ENCODE results near the gene PIAS2.

The PIAS2 gene

GRCh38 chr18:46903406-46903805 is 13.9 kb downstream of the PIAS2 start:
- Histone ChIP-seq H3K4me3 (ENCODE audit: insufficient read depth, low read depth, low read length, poor library complexity, severe bottlenecking) (no peak overlapping the region), H3K36me3 (ENCODE audit: control insufficient read depth, insufficient read depth, low read length) (no peaks in the 10 kb centered on the region), H3K27ac (ENCODE audit: insufficient read depth, low read length, poor library complexity, severe bottlenecking) (no peak overlapping the region), H3K27me3 (replicated peaks; ENCODE audit: control insufficient read depth, insufficient read depth, low read length, poor library complexity, severe bottlenecking) (no peaks in the 10 kb centered on the region), H3K9me3 (ENCODE audit: control insufficient read depth, low read length) (no peaks in the 10 kb centered on the region), H3K4me1 (ENCODE audit: control insufficient read depth, insufficient read depth, low read length, poor library complexity, severe bottlenecking) (no peaks in the 10 kb centered on the region)
- no peak for DNase-seq

GRCh38 chr18:46899274-46899948 is 17.9 kb downstream of the PIAS2 start:
- H3K36me3 ChIP-seq (ENCODE audit: control insufficient read depth, insufficient read depth, low read length), result no peaks in the 10 kb centered on the region
- H3K27me3 ChIP-seq (replicated peaks; ENCODE audit: control insufficient read depth, insufficient read depth, low read length, poor library complexity, severe bottlenecking), result no peaks in the 10 kb centered on the region
- H3K4me1 ChIP-seq (ENCODE audit: control insufficient read depth, insufficient read depth, low read length, poor library complexity, severe bottlenecking), result no peaks in the 10 kb centered on the region
- H3K27ac ChIP-seq (ENCODE audit: insufficient read depth, low read length, poor library complexity, severe bottlenecking), result no peak overlapping the region
- no peak for DNase-seq
- no peaks in the 10 kb centered on the region for H3K9me3 ChIP-seq (ENCODE audit: control insufficient read depth, low read length)
- no peak overlapping the region for H3K4me3 ChIP-seq (ENCODE audit: insufficient read depth, low read depth, low read length, poor library complexity, severe bottlenecking)

GRCh38 chr18:46894124-46894523 is 23.2 kb downstream of the PIAS2 start:
- H3K27me3 ChIP-seq (replicated peaks; ENCODE audit: control insufficient read depth, insufficient read depth, low read length, poor library complexity, severe bottlenecking), result no peaks in the 10 kb centered on the region
- H3K9me3 ChIP-seq (ENCODE audit: control insufficient read depth, low read length), result no peaks in the 10 kb centered on the region
- no peaks in the 10 kb centered on the region for H3K4me1 ChIP-seq (ENCODE audit: control insufficient read depth, insufficient read depth, low read length, poor library complexity, severe bottlenecking)
- H3K36me3 ChIP-seq (ENCODE audit: control insufficient read depth, insufficient read depth, low read length), result peaks cover 6% of the 10 kb centered on the region
- no peak overlapping the region for H3K4me3 ChIP-seq (ENCODE audit: insufficient read depth, low read depth, low read length, poor library complexity, severe bottlenecking)
- no peak overlapping the region for H3K27ac ChIP-seq (ENCODE audit: insufficient read depth, low read length, poor library complexity, severe bottlenecking)
- no peak for DNase-seq

GRCh38 chr18:46893360-46893759 is 23.9 kb downstream of the PIAS2 start:
- H3K27me3 ChIP-seq (replicated peaks; ENCODE audit: control insufficient read depth, insufficient read depth, low read length, poor library complexity, severe bottlenecking), result no peaks in the 10 kb centered on the region
- no peak for DNase-seq
- H3K9me3 ChIP-seq (ENCODE audit: control insufficient read depth, low read length), result no peaks in the 10 kb centered on the region
- peaks cover 14% of the 10 kb centered on the region for H3K36me3 ChIP-seq (ENCODE audit: control insufficient read depth, insufficient read depth, low read length)
- no peak overlapping the region for H3K27ac ChIP-seq (ENCODE audit: insufficient read depth, low read length, poor library complexity, severe bottlenecking)
- H3K4me1 ChIP-seq (ENCODE audit: control insufficient read depth, insufficient read depth, low read length, poor library complexity, severe bottlenecking), result no peaks in the 10 kb centered on the region
- H3K4me3 ChIP-seq (ENCODE audit: insufficient read depth, low read depth, low read length, poor library complexity, severe bottlenecking), result no peak overlapping the region

- Histone ChIP-seq H3K4me3 (ENCODE audit: insufficient read depth, low read depth, low read length, poor library complexity, severe bottlenecking) (no peak overlapping the region), H3K9me3 (ENCODE audit: control insufficient read depth, low read length) (no peaks in the 10 kb centered on the region), H3K27me3 (replicated peaks; ENCODE audit: control insufficient read depth, insufficient read depth, low read length, poor library complexity, severe bottlenecking) (no peaks in the 10 kb centered on the region), H3K27ac (ENCODE audit: insufficient read depth, low read length, poor library complexity, severe bottlenecking) (no peak overlapping the region), H3K36me3 (ENCODE audit: control insufficient read depth, insufficient read depth, low read length) (peaks cover 14% of the 10 kb centered on the region), H3K4me1 (ENCODE audit: control insufficient read depth, insufficient read depth, low read length, poor library complexity, severe bottlenecking) (no peaks in the 10 kb centered on the region)
- no peak for DNase-seq
These were observed 24.5 kb downstream of the PIAS2 start for GRCh38 chr18:46892842-46893241.

- Histone ChIP-seq H3K4me3 (ENCODE audit: insufficient read depth, low read depth, low read length, poor library complexity, severe bottlenecking) (no peak overlapping the region), H3K36me3 (ENCODE audit: control insufficient read depth, insufficient read depth, low read length) (peaks cover 14% of the 10 kb centered on the region), H3K4me1 (ENCODE audit: control insufficient read depth, insufficient read depth, low read length, poor library complexity, severe bottlenecking) (no peaks in the 10 kb centered on the region), H3K9me3 (ENCODE audit: control insufficient read depth, low read length) (no peaks in the 10 kb centered on the region), H3K27me3 (replicated peaks; ENCODE audit: control insufficient read depth, insufficient read depth, low read length, poor library complexity, severe bottlenecking) (no peaks in the 10 kb centered on the region), H3K27ac (ENCODE audit: insufficient read depth, low read length, poor library complexity, severe bottlenecking) (no peak overlapping the region)
- DNase-seq, result no peak
These were observed 25.5 kb downstream of the PIAS2 start for GRCh38 chr18:46891742-46892214.

- no peak for DNase-seq
- H3K4me1 ChIP-seq (ENCODE audit: control insufficient read depth, insufficient read depth, low read length, poor library complexity, severe bottlenecking), result no peaks in the 10 kb centered on the region
- H3K27ac ChIP-seq (ENCODE audit: insufficient read depth, low read length, poor library complexity, severe bottlenecking), result no peak overlapping the region
- no peaks in the 10 kb centered on the region for H3K27me3 ChIP-seq (replicated peaks; ENCODE audit: control insufficient read depth, insufficient read depth, low read length, poor library complexity, severe bottlenecking)
- peaks cover 14% of the 10 kb centered on the region for H3K36me3 ChIP-seq (ENCODE audit: control insufficient read depth, insufficient read depth, low read length)
- H3K4me3 ChIP-seq (ENCODE audit: insufficient read depth, low read depth, low read length, poor library complexity, severe bottlenecking), result no peak overlapping the region
- no peaks in the 10 kb centered on the region for H3K9me3 ChIP-seq (ENCODE audit: control insufficient read depth, low read length)
These were observed 28.3 kb downstream of the PIAS2 start for GRCh38 chr18:46888965-46889364.

GRCh38 chr18:46886893-46887292 is 30.4 kb downstream of the PIAS2 start:
- H3K9me3 ChIP-seq (ENCODE audit: control insufficient read depth, low read length), result no peaks in the 10 kb centered on the region
- peaks cover 14% of the 10 kb centered on the region for H3K36me3 ChIP-seq (ENCODE audit: control insufficient read depth, insufficient read depth, low read length)
- no peaks in the 10 kb centered on the region for H3K27me3 ChIP-seq (replicated peaks; ENCODE audit: control insufficient read depth, insufficient read depth, low read length, poor library complexity, severe bottlenecking)
- no peaks in the 10 kb centered on the region for H3K4me1 ChIP-seq (ENCODE audit: control insufficient read depth, insufficient read depth, low read length, poor library complexity, severe bottlenecking)
- no peak overlapping the region for H3K27ac ChIP-seq (ENCODE audit: insufficient read depth, low read length, poor library complexity, severe bottlenecking)
- H3K4me3 ChIP-seq (ENCODE audit: insufficient read depth, low read depth, low read length, poor library complexity, severe bottlenecking), result no peak overlapping the region
- DNase-seq, result no peak

- Histone ChIP-seq H3K27ac (ENCODE audit: insufficient read depth, low read length, poor library complexity, severe bottlenecking) (no peak overlapping the region), H3K4me1 (ENCODE audit: control insufficient read depth, insufficient read depth, low read length, poor library complexity, severe bottlenecking) (no peaks in the 10 kb centered on the region), H3K27me3 (replicated peaks; ENCODE audit: control insufficient read depth, insufficient read depth, low read length, poor library complexity, severe bottlenecking) (no peaks in the 10 kb centered on the region), H3K36me3 (ENCODE audit: control insufficient read depth, insufficient read depth, low read length) (peaks cover 7% of the 10 kb centered on the region), H3K9me3 (ENCODE audit: control insufficient read depth, low read length) (no peaks in the 10 kb centered on the region), H3K4me3 (ENCODE audit: insufficient read depth, low read depth, low read length, poor library complexity, severe bottlenecking) (no peak overlapping the region)
- DNase-seq, result no peak
These were observed 34.1 kb downstream of the PIAS2 start for GRCh38 chr18:46883180-46883579.

- Histone ChIP-seq H3K27me3 (replicated peaks; ENCODE audit: control insufficient read depth, insufficient read depth, low read length, poor library complexity, severe bottlenecking) (no peaks in the 10 kb centered on the region), H3K4me1 (ENCODE audit: control insufficient read depth, insufficient read depth, low read length, poor library complexity, severe bottlenecking) (no peaks in the 10 kb centered on the region), H3K36me3 (ENCODE audit: control insufficient read depth, insufficient read depth, low read length) (peaks cover 7% of the 10 kb centered on the region), H3K4me3 (ENCODE audit: insufficient read depth, low read depth, low read length, poor library complexity, severe bottlenecking) (no peak overlapping the region), H3K9me3 (ENCODE audit: control insufficient read depth, low read length) (peaks cover 2% of the 10 kb centered on the region), H3K27ac (ENCODE audit: insufficient read depth, low read length, poor library complexity, severe bottlenecking) (no peak overlapping the region)
- DNase-seq, result no peak
These were observed 39.8 kb downstream of the PIAS2 start for GRCh38 chr18:46877329-46877987.
